Activated T-cell treated with anti-CD3 and anti-CD28 coated beads for 24 hours (primary cell): Measurements from ENCODE around the gene PADI2.

ENCODE experiments used
- DNase-seq: peaks from one replicate; pipeline ENCODE4 v3.0.0-alpha.2; 2020; ENCODE audit warnings: low read depth

The PADI2 gene

GRCh38 chr1:17053685-17054410 is 65.4 kb downstream of the PADI2 start, which contains the start of gene SDHB:
SDHB (minus strand) TSS chr1:17054032; CDS start chr1:17054019, 13 bp downstream.
- DNase-seq: peak; percentile 100

DNA sequence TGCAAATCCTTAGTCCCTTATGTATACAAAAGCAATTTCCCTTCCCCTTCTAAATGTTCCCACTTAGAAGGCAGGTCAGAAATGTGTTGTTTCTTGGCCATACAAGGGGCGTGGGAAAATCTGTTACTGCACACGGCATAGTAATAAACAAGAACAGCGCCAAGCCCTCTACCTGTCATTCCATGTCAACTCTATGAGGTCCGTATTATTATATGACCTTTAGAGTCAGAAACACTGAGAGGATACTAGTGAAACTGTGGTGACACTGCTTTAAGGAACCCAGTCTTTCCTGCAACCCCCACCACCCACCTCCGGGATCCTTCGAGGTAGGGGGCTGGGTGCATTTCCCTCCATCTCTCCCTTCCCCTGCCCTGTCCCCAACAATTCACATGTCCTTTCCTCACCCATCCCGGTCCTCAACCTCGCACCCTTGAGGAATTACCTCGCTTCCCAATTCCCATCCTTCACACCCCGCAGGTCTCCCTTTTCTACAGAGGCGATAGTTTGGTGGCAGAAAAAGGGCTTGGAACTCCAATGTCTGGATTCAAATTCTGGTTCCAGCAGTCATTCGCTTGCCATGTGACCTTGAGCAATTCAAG is 66.1 kb downstream of the PADI2 start:
- no peak for DNase-seq

DNA sequence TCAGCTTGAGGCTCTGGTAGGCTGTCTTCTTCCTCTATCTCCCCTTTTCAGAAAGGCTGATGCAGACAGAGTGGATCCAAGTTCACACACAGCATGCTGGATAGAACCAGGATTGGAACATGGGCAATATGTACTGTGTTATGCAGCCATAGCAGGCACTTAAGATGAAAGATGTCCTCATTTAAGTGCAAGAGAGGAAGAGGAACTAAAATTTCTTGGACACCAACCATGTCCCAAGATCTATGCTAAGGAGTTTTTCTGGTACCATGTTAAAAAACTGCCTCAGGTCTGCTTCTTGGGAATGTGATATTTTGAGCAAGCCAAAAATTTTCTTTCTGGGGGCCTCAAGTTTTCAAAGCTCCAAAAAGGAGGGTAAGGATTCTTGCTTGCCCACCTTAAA is 66.6 kb downstream of the PADI2 start:
- DNase-seq: no peak

GRCh38 chr1:17052038-17052437 is 67.2 kb downstream of the PADI2 start:
- DNase-seq: no peak

DNA sequence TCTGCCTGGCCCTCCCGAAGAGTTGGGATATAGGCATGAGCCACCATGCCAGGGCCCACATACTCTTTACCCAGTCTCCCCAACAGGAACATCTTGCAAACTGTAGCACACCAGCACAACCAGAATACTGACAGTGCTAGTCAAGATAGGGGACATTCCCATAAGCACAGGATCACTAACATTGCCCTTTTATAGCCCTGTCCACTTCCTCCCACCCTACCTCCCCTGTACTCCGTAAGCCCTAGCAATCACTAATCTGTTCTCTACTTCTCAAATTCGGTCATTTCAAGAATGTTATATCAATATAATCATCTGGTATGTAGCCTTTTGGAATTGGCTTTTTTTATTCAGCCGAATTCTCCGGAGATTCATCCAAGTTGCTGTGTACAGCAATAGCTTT is 71.3 kb downstream of the PADI2 start:
- DNase-seq: no peak

DNA sequence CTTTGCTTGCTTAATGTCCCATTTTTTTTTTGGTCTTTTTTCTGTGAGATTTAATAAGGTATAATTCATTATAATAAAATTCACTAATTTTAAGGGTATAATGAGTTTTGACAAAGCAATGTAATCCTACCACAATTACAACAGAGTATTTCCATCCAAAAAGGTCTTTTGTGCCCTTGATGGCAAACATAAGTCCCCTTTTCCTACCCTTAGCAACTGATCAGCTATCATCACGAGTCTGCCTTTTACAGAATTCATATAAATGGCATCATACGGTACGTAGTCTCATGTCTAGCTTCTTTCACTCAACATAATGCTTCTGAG is 73.0 kb downstream of the PADI2 start:
- no peak for DNase-seq

GRCh38 chr1:17045634-17046333 is 73.5 kb downstream of the PADI2 start:
- DNase-seq: no peak

- no peak for DNase-seq
Observed at GRCh38 chr1:17045150-17045549, 74.1 kb downstream of the PADI2 start.

DNA sequence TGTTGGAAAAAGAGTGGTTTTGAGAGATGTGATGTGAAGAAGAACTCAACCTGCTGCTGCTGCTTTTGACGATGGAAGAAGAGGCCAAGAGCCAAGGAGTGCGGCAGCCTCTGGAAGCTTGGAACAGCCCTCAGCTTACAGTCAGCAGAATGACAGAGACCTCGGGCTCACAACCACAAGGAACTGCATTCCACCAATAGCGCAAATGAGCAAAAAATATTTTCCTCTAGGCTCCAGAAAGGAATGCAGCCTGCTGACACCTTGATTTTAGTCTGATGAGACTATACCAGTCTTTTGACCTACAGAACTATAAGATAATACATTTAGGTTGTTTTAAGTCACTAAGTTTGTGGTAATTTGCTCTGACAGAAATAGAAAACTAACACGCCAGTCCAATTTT is 75.6 kb downstream of the PADI2 start:
- no peak for DNase-seq

DNA sequence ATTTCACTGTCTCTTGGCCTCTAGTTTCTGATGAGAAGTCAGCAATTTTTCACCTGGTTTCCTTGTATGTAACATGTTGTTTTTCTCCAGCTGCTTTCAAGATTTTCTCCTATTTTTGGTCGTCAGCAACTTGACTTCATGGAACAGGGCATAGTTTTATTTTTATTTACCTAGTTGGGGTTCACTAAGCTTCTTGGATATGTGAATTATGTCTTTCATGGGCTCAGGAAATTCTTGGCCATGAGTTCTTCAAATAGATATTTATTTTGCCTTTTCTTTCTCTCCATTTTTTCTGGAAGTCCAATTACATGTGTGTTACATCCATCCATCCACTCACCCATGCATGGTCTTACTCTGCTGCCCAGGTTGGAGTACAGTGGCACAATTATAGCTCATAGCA is 79.1 kb downstream of the PADI2 start:
- no peak for DNase-seq

DNA sequence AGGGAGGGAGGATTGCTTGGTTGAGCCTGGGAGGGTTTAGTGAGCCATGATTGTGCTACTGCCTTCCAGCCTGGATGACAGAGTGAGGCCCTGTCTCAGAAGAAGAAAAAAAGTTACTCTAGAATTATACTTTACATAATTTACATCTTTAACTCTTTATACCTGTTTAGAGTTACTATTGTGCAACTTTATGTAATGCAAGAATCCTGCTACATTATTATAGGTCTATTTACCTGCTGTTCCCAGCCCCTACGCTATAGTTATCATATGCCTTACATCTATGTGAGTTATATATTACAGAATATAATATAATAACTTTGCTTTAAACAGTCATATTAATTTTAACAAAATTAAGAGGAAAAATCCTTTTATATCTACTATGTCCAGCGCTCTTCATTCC is 79.7 kb downstream of the PADI2 start:
- no peak for DNase-seq

GRCh38 chr1:17033481-17033880 is 85.8 kb downstream of the PADI2 start:
- no peak for DNase-seq

DNA sequence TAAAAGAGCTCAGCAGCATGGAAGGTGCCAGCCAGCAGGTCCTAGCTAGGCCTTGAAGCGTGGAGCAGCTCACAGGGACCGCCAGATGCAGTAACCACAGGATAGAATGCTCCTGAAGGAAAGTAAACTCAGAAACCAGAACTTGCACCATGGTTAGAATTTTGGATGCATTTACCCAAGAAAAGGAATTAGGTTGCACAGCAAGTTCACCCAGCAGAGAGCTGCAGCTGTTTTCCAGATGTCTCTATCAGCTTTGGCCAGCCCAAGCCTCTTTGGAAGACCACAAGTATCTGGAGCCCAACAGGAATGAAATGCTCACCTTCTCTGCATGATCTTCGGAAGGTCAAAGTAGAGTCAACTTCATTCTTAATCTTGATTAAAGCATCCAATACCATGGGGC is 86.5 kb downstream of the PADI2 start:
- DNase-seq: no peak

DNA sequence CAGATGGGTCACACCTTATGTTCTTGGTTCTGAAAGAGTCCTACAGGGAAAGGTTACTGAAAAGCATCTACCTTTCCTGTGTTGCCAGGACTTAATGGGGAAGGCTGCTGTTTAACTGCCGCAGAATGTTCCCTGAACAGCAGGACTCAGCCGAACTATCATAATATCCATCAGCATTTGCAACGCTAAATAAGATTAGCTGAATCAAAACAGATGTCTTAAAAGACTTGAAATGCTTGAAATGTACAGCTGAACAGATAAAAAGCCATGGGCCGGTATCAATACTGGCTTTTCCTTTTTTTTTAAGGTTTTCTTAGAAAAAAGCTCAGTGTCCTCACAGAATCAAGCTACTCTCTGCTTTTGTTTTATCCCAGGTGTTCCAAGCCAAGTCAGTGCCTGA is 87.8 kb downstream of the PADI2 start:
- DNase-seq: no peak

DNA sequence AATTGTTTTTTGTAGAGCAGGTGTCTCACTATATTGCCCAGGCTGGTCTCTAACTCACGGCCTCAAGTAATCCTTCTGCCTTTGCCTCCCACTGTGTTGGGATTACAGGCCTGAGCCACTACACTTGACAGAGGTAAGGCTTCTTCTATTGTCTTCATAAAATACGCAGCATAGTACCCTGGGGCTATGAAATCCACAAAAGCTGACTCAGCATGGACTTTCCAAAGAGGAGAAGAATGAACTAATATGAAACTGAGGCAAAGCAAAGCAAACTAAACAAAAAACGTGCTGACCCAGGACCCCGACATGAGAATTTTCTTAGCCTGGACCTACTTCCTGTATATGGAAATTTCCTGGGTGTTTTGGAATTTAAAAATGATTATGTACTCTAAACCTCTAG is 89.0 kb downstream of the PADI2 start:
- no peak for DNase-seq

- DNase-seq: no peak
Observed at GRCh38 chr1:17028662-17029188, 90.5 kb downstream of the PADI2 start.

DNA sequence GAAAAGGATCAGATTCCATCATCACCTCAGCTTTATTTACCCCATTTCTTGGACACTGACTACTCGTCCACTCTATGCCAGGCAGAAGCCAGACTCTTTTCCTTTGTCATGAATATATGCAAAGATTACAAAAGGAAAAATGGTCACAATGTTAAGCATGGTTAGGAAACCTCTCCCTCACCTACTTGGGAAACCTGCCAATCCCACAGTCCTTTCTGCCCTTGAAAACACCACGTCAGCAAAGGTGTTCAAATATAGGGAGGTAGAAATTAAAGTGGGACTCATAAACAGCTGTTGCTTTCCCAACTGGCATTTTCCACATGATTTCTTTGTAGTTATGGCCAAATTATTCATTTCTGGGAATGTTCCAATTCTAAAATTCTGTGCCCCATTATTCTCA is 91.4 kb downstream of the PADI2 start:
- DNase-seq: no peak

DNA sequence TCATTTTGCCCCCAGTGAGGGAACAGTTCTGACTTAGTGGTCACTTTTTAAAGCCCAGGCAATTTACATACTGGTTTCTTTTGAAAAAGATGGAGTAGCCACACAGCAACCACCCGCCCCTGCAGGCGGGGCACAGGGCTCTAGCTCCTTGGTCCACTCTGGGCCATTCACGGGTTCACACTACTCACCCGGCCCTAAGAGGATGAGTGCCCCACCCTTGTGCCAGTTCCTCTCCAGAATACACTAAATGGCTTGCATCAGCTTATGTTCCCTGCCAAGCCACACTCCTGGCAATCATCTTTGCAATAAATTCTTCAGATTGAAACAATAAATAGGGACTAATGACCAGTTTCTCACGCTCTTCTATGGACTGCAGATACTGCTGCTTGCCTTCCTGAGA is 91.8 kb downstream of the PADI2 start:
- DNase-seq: no peak

DNA sequence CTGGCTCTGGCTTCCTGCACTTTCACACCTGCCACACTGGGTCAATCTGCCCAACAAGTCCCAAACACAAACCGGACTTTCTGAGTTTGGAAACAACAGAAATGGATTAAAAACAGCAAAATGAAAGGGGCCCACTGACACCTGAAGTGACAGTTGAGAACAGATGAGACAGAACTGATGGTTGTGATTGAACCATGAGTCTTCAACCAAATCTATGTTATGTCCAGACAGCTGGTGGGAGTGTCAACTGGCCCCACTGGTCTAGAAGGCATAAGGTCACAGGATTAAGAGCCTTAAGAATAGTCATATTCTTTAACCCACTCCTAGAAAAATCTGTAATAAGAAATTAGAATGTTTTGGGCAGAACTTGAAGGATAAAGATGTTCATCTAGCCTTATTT is 94.5 kb downstream of the PADI2 start:
- DNase-seq: no peak

DNA sequence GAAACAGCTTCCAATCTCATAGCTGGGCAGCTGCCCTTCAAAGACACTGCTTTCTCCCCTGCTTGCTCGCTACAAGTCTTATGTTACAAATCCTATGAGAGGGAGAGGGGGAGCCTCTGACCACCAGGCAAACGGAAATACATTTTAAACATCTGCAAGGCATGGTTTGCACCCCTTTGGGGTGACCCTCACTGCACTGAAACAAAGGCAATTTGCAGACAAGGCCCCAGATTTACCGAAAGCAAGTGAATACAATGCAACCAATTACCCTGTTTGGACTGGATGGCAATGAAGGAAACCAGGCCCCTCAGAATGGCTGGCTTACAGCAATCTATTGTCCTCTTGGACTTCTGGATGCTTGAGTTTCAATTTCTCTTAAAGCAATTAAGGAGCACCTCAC is 95.7 kb downstream of the PADI2 start:
- DNase-seq: no peak

DNA sequence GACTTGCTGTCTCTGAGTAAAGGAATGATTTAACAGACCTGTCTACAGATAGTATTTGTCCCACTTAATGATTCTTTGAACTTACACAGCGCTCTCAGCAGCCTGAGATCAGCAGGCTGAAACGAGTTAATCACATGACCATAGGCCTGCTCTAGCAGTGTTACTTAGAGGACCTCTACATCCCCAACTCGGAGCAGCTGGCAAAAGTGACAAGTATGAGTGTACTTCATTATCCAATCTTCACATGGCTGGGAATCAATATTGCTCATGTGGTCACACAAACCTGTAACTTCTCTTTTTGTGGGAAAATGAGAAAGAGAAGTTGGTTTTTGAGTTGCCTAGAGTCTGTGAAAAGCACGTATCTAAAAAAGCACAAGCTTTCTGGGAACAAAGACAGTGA is 96.1 kb downstream of the PADI2 start:
- DNase-seq: no peak

- no peak for DNase-seq
Observed at GRCh38 chr1:17021896-17022295, 97.4 kb downstream of the PADI2 start.

GRCh38 chr1:17020502-17020901 is 98.7 kb downstream of the PADI2 start:
- DNase-seq: no peak
